ENCODE results near the gene P2RY6. TPM values are rescaled to one million over a fixed set of nuclear protein-coding genes. Genes with fewer than 3 reads are reported as not detected.
A peak's percentile ranks its signal among the peaks of the same experiment; 100 is the strongest.

P2RY6 gene
- total and polyA plus RNA-seq, 2 of the 4 experiments (the other 2 are of a cell fraction) = 0.44 TPM; not detected in 1

DNA sequence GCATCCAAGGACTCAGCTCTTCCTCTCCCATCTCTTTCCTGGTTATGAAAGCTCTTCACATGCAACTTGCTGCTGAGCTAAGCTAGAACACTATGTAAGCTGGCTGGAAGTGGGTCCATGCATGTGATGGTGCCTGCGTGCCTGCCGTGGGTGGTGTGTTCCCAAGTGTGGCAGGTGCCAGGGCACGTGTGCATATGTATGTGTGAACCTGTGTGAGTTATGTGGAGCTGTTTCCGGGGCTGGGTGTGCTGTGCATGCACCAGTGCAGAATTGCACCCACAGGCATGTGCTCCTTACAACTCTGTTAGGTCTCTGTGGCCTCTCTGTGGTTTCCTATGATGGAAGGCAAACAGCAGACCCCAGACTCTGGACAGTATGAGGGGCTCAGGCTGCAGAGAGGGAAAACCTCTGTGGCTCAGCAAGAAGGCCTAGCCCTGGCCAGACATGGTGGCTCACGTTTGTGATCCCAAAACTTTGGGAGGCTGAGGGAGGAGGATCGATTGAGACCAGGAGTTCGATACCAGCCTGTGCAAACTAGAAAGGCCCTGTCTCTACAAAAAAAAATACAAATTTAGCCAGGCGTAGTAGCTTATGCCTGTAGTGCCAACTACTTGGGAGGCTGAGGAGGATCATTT, 4.1 kb upstream of the P2RY6 start:
- dilution Hi-C loops (cut with HindIII; ENCODE audit: low sequenced_read_pairs, unreplicated experiment) (no loop called here), in situ Hi-C loops (cut with MboI; ENCODE audit: low sequenced_read_pairs) (no loop called here), intact Hi-C loops (cut with micrococcal nuclease) (no loop called here)
- Histone ChIP-seq H3K23ac (ENCODE audit: low read depth, low read length) (no peak overlapping the region), H3K4ac (ENCODE audit: low read depth, low read length) (no peak overlapping the region), H3K56ac (ENCODE audit: extremely low read depth, insufficient read depth, low read length) (no peak overlapping the region), H3K9me1 (ENCODE audit: insufficient read depth, low read length) (no peaks in the 10 kb centered on the region; the same call in 1 of the 2 replicates), H3K4me3 (ENCODE audit: insufficient read depth, low read depth, low read length) (no peak overlapping the region), H3K14ac (replicated peaks; ENCODE audit: low read depth, low read length) (no peak overlapping the region), H3K27me3 (ENCODE audit: control insufficient read depth, insufficient read depth, low read length) (peaks cover 54% of the 10 kb centered on the region), H4K8ac (ENCODE audit: low read depth in 2 of 2, low read length in 2 of 2) (no peak overlapping the region), H2BK20ac (ENCODE audit: low read depth, low read length) (no peak overlapping the region), H2BK5ac (ENCODE audit: low read depth, low read length, poor library complexity, severe bottlenecking) (no peak overlapping the region), H4K5ac (ENCODE audit: low read depth, low read length) (no peak overlapping the region), H2BK120ac (ENCODE audit: low read depth, low read length) (no peak overlapping the region), H2BK15ac (ENCODE audit: low read depth, low read length) (no peak overlapping the region), H3K36me3 (ENCODE audit: control insufficient read depth, insufficient read depth, low read length) (no peaks in the 10 kb centered on the region), H2AFZ (replicated peaks; ENCODE audit: low read length, poor library complexity) (peak overlapping the region; percentile 58), H3K4me1 (ENCODE audit: control insufficient read depth, insufficient read depth, low read length) (0 out of 2 replicates have a peak, but pooled peaks cover 2% of the 10 kb centered on the region), H3K9ac (ENCODE audit: low read depth, low read length) (no peak overlapping the region), H3K4me2 (ENCODE audit: low read depth, low read length) (no peak overlapping the region), H2AK5ac (ENCODE audit: low read depth, low read length) (no peak overlapping the region), H3K27ac (ENCODE audit: insufficient read depth, low read length) (no peak overlapping the region), H3K9me3 (ENCODE audit: control insufficient read depth, insufficient read depth, low read length) (no peaks in the 10 kb centered on the region), H2AK9ac (replicated peaks; ENCODE audit: low read depth, low read length, poor library complexity) (peak overlapping the region; percentile 58), H3K79me1 (ENCODE audit: low read depth in 1 of 2, low read length in 2 of 2) (no peaks in the 10 kb centered on the region), H4K91ac (ENCODE audit: insufficient read depth, low read depth, low read length) (no peak overlapping the region), H3K18ac (ENCODE audit: low read depth, low read length) (no peak overlapping the region), H4K20me1 (ENCODE audit: insufficient read depth, low read length) (no peaks in the 10 kb centered on the region)
- WGBS, 2 experiments (ENCODE audit: extremely low coverage in 2 of 2, insufficient read length in 1 of 2) = 87% methylated on average over 3 of the region's 8 CpGs; no CpG with 5 or more reads in 1 of the 2 experiments
- ChIA-PET POLR2A (ENCODE audit: unreplicated experiment) (no interaction called here), CTCF (no interaction called here)
- DNase-seq (no peak), ATAC-seq (ENCODE audit: low read depth) (no peak)
- BruUV-seq (replicated peaks) = no TSS peak
- TF ChIP-seq MXI1 (IDR thresholded peaks at IDR 0.05; ENCODE audit: borderline replicate concordance, low read depth, low read length) (no peak), RAD21 (IDR thresholded peaks at IDR 0.05; ENCODE audit: low read length) (no peak), BHLHE40 (IDR thresholded peaks at IDR 0.05; ENCODE audit: low read depth, low read length) (no peak)
- TF ChIP-seq, protein P1, sequence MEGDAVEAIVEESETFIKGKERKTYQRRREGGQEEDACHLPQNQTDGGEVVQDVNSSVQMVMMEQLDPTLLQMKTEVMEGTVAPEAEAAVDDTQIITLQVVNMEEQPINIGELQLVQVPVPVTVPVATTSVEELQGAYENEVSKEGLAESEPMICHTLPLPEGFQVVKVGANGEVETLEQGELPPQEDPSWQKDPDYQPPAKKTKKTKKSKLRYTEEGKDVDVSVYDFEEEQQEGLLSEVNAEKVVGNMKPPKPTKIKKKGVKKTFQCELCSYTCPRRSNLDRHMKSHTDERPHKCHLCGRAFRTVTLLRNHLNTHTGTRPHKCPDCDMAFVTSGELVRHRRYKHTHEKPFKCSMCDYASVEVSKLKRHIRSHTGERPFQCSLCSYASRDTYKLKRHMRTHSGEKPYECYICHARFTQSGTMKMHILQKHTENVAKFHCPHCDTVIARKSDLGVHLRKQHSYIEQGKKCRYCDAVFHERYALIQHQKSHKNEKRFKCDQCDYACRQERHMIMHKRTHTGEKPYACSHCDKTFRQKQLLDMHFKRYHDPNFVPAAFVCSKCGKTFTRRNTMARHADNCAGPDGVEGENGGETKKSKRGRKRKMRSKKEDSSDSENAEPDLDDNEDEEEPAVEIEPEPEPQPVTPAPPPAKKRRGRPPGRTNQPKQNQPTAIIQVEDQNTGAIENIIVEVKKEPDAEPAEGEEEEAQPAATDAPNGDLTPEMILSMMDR (conservative IDR thresholded peaks at IDR 0.05; ENCODE audit: low read depth, low read length) = no peak

All from IMR-90 (cell line).